ENCODE data around the gene USP36. TPM values are rescaled to one million over a fixed set of nuclear protein-coding genes. Genes with fewer than 3 reads are reported as not detected.
"Not testable (repeated sequence)": the region's sequence is repeated elsewhere in the genome, so short reads cannot be mapped to it uniquely, and the experiment has no call there.

USP36 gene
- total RNA-seq, 1 experiment from 2014 or later: 113 TPM

DNA sequence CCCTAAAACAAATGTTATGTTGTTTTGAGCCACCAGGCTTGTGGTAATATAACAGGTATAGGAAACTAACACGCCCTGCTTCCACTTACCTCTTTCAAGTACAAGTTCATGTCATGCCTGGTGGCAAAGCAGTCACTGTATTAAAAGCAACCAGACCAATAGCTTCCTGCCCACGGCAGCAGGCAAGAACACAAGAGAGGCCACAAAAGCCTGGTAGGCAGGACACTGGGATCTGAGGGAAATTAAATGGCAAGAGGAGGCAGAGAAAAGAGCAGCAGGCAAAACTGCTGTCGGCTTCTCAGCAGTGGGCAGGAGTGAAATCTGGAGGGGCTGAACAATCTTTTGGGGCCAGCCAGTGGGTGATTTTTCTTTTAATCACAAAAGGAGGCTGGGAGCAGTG is 60.8 kb downstream of the USP36 start:
- H3K27ac ChIP-seq (ENCODE audit: low read length): peak overlapping the region; percentile 36; the same call in 1 of the 2 replicates
- TF ChIP-seq, protein P1, sequence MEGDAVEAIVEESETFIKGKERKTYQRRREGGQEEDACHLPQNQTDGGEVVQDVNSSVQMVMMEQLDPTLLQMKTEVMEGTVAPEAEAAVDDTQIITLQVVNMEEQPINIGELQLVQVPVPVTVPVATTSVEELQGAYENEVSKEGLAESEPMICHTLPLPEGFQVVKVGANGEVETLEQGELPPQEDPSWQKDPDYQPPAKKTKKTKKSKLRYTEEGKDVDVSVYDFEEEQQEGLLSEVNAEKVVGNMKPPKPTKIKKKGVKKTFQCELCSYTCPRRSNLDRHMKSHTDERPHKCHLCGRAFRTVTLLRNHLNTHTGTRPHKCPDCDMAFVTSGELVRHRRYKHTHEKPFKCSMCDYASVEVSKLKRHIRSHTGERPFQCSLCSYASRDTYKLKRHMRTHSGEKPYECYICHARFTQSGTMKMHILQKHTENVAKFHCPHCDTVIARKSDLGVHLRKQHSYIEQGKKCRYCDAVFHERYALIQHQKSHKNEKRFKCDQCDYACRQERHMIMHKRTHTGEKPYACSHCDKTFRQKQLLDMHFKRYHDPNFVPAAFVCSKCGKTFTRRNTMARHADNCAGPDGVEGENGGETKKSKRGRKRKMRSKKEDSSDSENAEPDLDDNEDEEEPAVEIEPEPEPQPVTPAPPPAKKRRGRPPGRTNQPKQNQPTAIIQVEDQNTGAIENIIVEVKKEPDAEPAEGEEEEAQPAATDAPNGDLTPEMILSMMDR (IDR thresholded peaks at IDR 0.05): no peak
- TF ChIP-seq POLR2AphosphoS5 (IDR thresholded peaks at IDR 0.05; ENCODE audit: low read depth, low read length) (no peak), SIN3A (IDR thresholded peaks at IDR 0.05; ENCODE audit: borderline replicate concordance, insufficient read depth, low read depth, low read length) (no peak), TCF7L2 (IDR thresholded peaks at IDR 0.05; ENCODE audit: low read depth, low read length) (no peak)
- TF ChIP-seq, protein P2, sequence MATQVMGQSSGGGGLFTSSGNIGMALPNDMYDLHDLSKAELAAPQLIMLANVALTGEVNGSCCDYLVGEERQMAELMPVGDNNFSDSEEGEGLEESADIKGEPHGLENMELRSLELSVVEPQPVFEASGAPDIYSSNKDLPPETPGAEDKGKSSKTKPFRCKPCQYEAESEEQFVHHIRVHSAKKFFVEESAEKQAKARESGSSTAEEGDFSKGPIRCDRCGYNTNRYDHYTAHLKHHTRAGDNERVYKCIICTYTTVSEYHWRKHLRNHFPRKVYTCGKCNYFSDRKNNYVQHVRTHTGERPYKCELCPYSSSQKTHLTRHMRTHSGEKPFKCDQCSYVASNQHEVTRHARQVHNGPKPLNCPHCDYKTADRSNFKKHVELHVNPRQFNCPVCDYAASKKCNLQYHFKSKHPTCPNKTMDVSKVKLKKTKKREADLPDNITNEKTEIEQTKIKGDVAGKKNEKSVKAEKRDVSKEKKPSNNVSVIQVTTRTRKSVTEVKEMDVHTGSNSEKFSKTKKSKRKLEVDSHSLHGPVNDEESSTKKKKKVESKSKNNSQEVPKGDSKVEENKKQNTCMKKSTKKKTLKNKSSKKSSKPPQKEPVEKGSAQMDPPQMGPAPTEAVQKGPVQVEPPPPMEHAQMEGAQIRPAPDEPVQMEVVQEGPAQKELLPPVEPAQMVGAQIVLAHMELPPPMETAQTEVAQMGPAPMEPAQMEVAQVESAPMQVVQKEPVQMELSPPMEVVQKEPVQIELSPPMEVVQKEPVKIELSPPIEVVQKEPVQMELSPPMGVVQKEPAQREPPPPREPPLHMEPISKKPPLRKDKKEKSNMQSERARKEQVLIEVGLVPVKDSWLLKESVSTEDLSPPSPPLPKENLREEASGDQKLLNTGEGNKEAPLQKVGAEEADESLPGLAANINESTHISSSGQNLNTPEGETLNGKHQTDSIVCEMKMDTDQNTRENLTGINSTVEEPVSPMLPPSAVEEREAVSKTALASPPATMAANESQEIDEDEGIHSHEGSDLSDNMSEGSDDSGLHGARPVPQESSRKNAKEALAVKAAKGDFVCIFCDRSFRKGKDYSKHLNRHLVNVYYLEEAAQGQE (IDR thresholded peaks at IDR 0.05; ENCODE audit: insufficient read depth in 1 of 2, low read depth in 2 of 2, low read length in 1 of 2): no peak
- BruUV-seq (replicated peaks): no TSS peak
- H3K9me3 ChIP-seq (ENCODE audit: control insufficient read depth, insufficient read depth, low read depth, low read length): no peaks in the 10 kb centered on the region
- no peaks in the 10 kb centered on the region; the same call in 1 of the 2 replicates for H3K36me3 ChIP-seq (ENCODE audit: control insufficient read depth, insufficient read depth, low read length)
- in situ Hi-C loops (cut with HindIII; ENCODE audit: low pct_unique_long_range_greater_than_20kb, low sequenced_read_pairs): no loop called here
- ChIA-PET POLR2A (no interaction called here), CTCF (no interaction called here)
- peaks cover 13% of the 10 kb centered on the region for H3K4me1 ChIP-seq (ENCODE audit: control insufficient read depth, insufficient read depth, low read length)
- DNase-seq (ENCODE audit: low read depth, low spot score) (no peak), ATAC-seq (no peak)
- no peaks in the 10 kb centered on the region for H3K27me3 ChIP-seq (ENCODE audit: control insufficient read depth, insufficient read depth, low read length)
- intact Hi-C loops (cut with micrococcal nuclease; ENCODE audit: unreplicated experiment): no loop called here
- peak overlapping the region in 1 of 2 experiments; percentile 47; a peak in 2 of 4 replicates for H3K4me3 ChIP-seq (ENCODE audit: low read depth in 2 of 2, low read length in 2 of 2)

DNA sequence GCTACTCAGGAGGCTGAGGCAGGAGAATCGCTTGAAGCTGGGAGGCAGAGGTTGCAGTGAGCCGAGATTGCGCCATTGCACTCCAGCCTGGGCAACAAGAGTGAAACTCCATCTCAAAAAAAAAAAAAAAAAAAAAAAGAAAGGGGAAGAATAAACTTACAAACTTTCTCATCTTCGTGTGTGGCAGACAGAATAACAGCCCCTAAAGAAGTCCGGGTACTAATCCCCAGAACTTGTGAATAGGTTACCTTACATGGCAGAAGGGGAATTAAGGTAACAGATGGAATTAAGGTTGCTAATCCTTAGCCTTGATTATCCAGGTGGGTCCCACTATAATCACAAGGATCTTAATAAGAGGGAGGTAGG is 61.3 kb downstream of the USP36 start:
- ATAC-seq; H3K27me3 ChIP-seq (ENCODE audit: control insufficient read depth, insufficient read depth, low read length); CTCF ChIA-PET; intact Hi-C loops (cut with micrococcal nuclease; ENCODE audit: unreplicated experiment); H3K9me3 ChIP-seq (ENCODE audit: control insufficient read depth, insufficient read depth, low read depth, low read length); H3K36me3 ChIP-seq (ENCODE audit: control insufficient read depth, insufficient read depth, low read length); BruUV-seq (replicated peaks); H3K4me3 ChIP-seq (ENCODE audit: low read depth in 2 of 2, low read length in 2 of 2); DNase-seq (ENCODE audit: low read depth, low spot score); in situ Hi-C loops (cut with HindIII; ENCODE audit: low pct_unique_long_range_greater_than_20kb, low sequenced_read_pairs); POLR2A ChIA-PET: not testable (repeated sequence)
- H3K4me1 ChIP-seq (ENCODE audit: control insufficient read depth, insufficient read depth, low read length): peaks cover 19% of the 10 kb centered on the region
- peak overlapping the region; percentile 36; the same call in 1 of the 2 replicates for H3K27ac ChIP-seq (ENCODE audit: low read length)

DNA sequence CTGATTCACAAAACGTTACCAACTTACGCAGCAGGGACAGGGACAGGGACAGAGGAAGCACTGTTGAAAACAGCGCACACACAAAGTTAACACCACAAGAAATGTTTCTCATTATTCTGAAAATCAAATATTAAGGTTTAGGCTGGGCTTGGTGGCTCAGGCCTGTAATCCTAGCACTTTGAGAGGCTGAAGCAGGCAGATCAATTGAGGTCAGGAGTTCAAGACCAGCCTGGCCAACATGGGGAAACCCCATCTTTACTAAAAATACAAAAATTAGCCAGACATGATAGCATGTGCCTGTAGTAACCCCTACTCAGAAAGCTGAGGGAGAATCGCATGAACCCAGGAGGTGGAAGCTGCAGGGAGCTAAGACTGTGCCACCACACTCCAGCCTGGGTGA is 62.7 kb downstream of the USP36 start:
- in situ Hi-C loops (cut with HindIII; ENCODE audit: low pct_unique_long_range_greater_than_20kb, low sequenced_read_pairs): no loop called here
- H3K9me3 ChIP-seq (ENCODE audit: control insufficient read depth, insufficient read depth, low read depth, low read length): no peaks in the 10 kb centered on the region
- no TSS peak for BruUV-seq (replicated peaks)
- peaks cover 19% of the 10 kb centered on the region for H3K4me1 ChIP-seq (ENCODE audit: control insufficient read depth, insufficient read depth, low read length)
- intact Hi-C loops (cut with micrococcal nuclease; ENCODE audit: unreplicated experiment): no loop called here
- DNase-seq (ENCODE audit: low read depth, low spot score): no peak
- H3K27ac ChIP-seq (ENCODE audit: low read length): no peak overlapping the region
- ATAC-seq: no peak
- no peaks in the 10 kb centered on the region; the same call in 1 of the 2 replicates for H3K36me3 ChIP-seq (ENCODE audit: control insufficient read depth, insufficient read depth, low read length)
- TF ChIP-seq TCF7L2 (IDR thresholded peaks at IDR 0.05; ENCODE audit: low read depth, low read length) (no peak), SIN3A (IDR thresholded peaks at IDR 0.05; ENCODE audit: borderline replicate concordance, insufficient read depth, low read depth, low read length) (no peak), POLR2AphosphoS5 (IDR thresholded peaks at IDR 0.05; ENCODE audit: low read depth, low read length) (no peak)
- TF ChIP-seq, protein P1 (IDR thresholded peaks at IDR 0.05): no peak
- TF ChIP-seq, protein P2 (IDR thresholded peaks at IDR 0.05; ENCODE audit: insufficient read depth in 1 of 2, low read depth in 2 of 2, low read length in 1 of 2): no peak
- no peaks in the 10 kb centered on the region for H3K27me3 ChIP-seq (ENCODE audit: control insufficient read depth, insufficient read depth, low read length)
- no peak overlapping the region for H3K4me3 ChIP-seq (ENCODE audit: low read depth in 2 of 2, low read length in 2 of 2)
- CTCF ChIA-PET: no interaction called here
- POLR2A ChIA-PET: no interaction called here
